Measurements from ENCODE around the gene MRC1.

The MRC1 gene

DNA sequence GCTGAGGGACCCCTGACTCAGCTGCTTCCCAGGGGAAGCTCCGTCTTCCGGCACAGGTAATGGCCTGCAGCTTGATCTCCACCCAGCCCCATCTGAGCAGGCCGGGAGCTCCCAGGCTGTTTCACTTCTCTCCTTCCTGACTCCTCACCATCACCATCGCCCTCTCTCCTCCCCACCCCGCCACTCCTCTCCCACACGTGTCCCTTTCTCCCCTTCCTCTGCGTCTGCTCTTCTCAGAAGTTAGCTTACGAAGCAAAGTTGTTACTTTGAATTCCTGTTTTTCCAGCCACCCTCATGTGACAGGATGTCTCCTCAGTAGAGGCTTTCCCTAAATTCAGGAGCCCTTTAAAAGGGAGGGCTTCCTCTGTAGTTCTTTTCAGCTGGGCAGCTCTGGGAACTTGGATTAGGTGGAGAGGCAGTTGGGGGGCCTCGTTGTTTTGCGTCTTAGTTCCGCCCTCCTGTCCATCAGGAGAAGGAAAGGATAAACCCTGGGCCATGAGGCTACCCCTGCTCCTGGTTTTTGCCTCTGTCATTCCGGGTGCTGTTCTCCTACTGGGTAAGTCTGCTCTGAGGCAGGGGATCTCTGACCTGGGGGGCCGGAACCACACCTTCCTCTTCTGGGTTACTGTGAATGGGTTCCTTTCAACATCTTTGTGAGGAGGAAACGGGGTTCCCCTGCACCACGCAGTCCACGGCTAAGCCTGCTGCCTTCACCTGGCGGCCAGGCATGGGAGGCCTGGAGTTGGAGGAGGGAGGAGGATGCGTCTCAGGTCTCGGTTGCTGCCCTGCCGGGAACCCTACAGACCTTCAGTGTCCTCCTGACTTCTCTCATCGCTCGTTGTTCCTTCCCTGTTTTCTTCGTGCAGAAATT, at the start of gene MRC1:
Gene MRC1, plus strand, starts transcription at position 378 of the 871 bp plus-strand sequence. Its CDS starts 118 bp downstream, at position 496.
- no peak for DNase-seq (ENCODE audit: low spot score)

DNA sequence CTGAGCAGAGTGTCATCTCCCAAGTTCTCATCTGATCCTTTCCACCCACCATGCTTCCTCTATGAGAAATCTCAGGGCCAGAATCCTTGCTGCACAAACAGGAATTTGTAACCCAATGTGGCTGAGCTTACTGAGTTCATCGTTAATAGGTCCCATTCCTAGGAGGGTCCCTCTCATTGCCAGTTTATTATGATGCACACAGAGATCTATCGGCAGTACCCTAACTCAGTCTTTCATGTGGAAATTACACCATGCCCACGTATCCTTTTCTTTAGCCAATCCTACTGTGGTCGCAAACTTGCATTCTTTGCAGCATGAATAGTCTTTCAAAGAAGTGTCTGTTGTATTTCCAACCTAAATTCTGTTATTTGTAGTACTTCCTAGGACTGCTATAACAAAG, 45.0 kb upstream of the MRC1 start:
- DNase-seq (ENCODE audit: low spot score): no peak

DNA sequence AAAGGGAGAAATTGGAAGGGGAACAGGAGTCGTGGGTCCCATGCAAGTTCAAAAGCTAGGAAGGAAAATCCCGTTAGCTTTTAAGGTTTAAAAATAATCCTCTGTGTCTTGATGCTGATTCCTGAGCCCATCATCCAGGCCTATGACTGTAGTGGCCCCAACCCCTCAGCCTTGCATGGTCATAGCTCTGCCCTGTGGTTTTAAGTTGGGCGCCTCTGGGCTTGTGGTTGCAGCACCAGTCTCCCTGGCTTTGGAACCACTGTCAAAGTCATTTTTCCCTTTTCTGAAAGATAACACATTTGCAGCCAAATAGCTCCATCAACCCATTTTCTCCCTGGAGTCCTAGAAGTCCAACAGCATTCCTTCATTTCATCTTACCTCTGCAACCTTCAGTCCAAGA, 43.5 kb upstream of the MRC1 start:
- no peak for DNase-seq (ENCODE audit: low spot score)

DNA sequence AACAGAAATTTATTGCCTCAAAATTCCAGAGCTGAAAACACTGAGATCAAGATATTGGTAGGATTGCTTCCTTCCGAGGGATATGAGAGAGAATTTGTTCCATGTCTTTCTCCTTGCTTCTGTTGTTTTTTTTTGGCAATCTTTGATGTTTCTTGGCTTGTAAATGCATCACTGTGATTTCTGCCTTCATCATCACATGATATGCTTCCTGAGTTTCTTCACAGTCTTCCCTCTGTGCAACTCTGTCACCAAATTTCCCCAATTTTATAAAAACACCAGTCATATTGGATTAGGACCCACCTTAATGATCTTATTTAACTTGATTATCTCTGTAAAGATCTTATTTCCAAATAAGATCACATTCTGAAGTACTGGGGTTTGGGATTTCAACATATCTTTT, 42.4 kb upstream of the MRC1 start:
- no peak for DNase-seq (ENCODE audit: low spot score)

DNA sequence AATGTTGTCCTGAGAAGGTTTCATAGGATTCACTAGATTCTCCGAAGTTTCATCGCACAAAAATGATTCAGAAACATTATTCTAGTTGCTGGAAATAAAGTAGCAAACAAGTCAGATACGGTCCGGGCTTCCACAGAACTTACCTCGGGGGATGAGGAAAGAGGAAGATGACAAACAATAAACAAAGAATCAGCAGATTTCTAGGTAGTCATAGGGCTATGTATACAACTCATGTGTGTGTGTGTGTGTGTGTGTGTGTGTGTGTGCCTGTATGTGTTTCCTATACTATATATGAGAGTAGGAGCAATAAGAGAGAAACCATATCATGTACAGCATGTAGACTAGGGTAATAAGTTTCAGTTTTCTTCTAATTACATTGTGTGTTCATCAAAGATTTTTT, 40.7 kb upstream of the MRC1 start:
- no peak for DNase-seq (ENCODE audit: low spot score)

DNA sequence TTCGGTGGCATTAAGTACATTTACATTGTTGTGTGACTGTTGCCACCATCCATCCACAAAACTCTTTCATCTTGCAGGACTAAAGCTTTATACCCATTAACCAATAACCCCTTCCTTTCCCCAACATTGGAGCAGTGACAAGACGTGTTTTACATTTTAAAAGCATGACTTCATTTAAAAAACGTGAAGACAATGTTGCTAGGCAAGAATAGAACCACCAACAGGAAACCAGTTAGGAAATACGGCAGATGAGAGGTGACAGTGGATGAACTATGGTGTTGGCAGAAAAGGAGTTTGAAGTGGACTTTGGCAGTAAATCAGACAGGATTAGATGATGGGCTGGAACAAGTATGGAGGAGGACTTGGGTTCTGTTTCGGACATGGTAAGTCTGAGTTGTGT, 40.2 kb upstream of the MRC1 start:
- no peak for DNase-seq (ENCODE audit: low spot score)

DNA sequence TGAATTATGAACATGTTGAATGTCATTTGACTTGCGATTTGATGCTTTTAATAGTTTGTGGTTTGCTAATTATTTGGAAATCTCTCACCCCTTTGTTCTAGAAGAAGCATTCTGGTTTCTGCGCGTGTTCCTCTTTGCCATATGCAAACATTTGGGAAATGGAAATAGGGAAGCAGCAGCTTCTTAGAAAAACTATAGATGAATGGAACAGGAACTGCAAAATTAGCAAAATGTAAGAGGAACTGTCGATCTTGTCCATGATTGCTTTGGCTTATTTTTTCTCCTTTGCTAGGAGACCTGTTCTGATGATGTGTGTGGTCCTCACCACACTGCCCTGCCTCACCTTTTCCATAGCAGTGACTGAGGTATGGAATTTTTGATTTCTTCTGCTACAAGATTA, 38.1 kb upstream of the MRC1 start:
- peak; percentile 56 for DNase-seq (ENCODE audit: low spot score)

DNA sequence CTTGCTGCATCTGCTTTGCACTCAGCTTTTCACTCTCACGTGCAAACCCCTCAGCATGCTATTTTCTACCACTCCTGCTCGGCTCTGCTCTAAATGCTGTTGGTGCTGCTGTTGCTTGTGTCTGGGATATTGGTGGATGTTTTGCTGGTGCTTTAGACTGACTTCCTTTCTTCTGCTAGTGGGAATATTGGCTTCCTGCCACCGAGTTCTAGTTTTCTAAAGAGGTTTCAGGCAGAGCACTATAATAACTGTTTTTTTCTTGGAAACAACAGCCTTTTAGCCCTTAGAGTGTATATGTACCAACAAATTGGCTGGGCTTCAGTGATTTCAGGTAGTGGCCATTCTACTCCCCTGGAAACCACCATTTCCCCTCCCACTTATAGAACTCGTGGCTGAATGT, 29.4 kb upstream of the MRC1 start:
- no peak for DNase-seq (ENCODE audit: low spot score)

DNA sequence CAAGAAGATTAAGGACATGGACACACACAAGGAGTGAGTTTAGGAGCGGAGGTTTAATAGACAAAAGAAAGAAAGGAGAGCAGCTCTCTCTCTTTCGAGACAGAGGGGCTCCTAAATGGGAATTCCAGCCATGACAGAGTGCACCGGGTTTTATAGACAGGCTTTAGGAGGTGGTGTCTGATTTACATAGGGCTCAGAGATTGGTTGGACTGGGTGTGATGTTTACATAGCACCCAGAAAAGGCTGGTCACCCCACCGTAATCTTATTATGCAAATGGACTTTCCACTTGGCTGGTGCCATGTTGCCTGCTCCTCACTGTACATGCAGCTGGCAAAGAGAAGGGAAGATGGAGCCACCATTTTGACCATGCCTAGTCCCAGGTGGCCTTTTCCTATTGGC, 28.4 kb upstream of the MRC1 start:
- DNase-seq (ENCODE audit: low spot score): no peak

DNA sequence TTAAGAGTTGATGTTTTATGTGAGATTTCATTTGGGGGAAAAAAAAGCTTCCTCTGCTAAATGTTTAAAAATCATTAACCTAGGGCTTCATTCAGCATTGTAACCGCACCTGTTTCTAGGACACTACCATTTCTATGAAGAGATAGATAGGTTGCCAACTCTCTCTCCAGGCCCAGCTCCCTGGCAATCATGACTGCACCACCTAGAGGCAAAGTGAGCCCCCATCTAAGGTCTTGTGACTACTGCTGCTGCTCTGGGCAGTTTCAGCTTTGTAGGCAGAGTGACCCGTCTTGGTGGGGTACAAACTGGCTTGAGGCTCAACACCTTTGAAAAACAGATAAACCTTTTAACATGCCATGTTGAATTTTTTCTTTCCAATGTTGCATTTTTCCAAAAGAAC, 27.3 kb upstream of the MRC1 start:
- DNase-seq (ENCODE audit: low spot score): no peak

DNA sequence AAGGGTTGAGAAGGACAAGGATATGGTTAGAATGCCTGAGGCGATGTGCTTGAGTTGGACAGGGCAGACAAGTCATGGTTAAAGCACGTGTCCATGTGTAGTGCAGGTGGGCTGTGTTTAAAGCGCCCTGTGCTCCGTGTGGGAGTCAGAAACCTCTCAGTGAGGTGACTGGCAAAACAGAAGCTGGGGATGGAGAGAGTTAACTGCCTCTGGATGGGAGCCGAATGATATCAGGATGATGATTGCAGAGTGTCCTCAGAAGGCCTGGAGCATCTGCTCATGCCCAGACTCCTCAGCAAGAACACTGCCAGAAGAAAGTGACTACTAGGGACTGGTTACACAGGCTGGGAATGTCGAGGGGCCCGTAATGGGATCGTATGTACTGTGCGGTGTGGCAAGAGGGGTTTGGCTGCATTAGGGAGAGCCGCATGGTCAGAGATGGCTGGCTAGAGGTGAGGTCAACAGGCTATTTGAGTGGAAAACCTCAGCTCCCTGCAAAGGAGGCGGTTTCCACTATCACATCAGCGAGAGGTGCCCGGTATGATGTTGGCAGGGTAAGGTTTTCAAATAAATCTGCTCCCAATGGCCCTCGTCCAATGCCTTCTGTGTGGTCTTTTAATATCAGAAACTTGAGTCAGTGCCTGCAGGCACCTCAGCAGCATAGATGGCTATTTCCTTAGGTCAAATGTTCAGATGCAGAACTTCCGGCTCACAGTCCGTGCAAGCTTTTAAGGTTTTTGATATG, 26.1 kb upstream of the MRC1 start:
- DNase-seq (ENCODE audit: low spot score): no peak

DNA sequence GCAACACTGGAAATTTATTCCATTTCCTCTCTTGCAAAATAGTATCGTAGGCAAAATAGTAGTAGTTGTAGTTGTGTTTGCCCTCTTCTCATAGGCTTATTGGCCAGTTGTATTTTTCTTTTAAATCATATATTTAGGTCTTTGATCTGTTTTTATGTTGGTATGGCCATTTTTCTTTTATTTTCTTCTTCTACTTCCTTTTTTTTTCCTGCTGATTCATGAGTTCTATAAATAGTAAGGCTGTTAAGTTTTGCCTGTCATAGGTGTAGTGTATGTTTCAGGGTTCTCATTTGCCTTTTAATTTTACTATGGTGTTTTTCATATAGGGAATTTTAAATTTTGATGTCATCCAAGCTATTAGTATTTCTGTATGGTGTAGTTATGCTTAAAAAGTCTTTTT, 25.4 kb upstream of the MRC1 start:
- DNase-seq (ENCODE audit: low spot score): no peak

DNA sequence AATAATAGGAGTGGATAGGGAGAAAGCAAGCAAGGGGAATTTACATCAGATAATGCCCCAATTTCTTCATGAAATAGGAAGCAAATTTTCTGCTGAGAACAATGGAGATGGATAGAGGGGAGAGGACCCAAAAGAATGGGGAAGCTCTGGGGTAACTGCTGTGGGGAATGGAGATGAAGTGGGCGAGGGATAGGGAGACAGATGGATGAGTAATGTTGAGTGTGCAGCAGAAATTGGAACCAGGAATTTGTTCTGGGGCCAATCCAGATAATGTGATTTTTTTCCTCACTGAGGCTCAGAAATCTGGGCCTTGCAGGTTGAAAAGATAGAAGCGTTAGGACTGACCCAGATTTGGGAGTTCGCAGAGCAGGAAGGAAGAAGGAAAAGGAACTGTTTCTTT, 24.5 kb upstream of the MRC1 start:
- DNase-seq (ENCODE audit: low spot score): no peak

DNA sequence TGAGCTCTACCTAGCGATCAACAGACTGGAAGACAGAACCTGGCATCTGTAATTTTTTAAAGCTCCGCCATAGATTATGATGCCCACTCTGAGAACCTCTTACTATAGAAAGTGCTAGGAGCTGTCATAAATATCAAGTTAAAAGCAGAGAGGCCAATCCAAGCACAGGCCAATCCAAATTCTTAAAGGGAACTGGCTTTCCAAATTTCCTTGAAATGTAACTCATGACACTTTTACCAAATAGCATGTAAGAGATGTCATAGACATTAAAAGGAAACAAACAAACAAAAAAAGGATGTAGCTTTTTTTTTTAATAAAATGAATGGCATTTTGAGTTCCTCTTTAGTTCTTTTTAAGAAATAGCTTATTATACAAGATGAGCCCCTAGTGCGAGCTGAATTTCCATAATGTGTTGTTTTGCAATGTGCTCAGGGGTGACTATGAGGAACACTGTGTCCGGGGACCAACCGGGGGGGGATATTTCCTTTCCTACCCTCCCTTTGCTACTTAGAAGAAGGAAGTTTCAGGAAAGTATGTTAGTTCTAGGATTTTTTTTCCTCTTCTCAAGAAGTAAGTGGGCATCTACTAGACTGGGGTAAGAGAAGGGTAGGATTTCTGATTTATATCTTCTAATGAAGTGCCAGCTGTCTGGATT, 23.7 kb upstream of the MRC1 start:
- peak; percentile 41 for DNase-seq (ENCODE audit: low spot score)

DNA sequence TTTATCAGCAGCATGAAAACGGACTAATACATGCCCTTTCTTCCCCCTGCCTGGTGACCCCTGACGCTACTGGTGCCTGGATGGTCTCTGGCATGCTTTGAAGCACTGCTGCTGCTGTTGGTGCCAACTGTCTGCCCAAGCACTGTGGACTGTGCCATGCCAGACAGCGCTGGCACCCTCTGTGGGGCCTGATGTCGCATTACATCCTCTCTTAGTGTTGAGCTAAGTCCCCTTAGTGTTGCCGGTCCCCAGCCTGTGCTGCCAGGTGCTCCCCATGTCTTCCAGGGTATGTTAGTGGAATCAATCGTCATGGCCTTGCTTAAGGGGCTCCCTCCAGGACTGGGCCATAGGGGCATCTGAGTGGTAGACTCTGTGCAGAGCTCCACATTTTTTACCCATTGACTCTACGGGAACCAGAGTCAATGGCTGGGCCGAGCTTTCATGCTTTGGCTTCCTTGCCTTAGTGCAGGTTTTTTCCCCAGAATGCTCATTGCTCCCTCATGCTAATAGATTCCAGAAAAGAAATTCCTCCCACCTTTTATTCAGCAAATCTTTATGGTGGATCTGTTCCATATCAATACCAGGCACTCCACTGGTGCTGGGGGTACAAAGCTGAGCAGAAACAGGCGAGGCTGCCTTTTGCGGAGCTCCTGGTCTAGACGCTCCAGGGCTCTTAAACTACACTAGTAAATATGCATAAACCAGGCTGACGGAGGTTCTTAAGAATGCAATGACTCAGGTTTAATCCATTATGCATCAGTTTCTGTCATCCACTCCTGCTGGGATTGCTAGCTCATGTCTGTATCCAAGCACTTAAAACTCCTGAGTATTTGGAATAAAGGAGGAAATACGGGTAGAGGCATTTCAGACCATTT, 21.8 kb upstream of the MRC1 start:
- no peak for DNase-seq (ENCODE audit: low spot score)

DNA sequence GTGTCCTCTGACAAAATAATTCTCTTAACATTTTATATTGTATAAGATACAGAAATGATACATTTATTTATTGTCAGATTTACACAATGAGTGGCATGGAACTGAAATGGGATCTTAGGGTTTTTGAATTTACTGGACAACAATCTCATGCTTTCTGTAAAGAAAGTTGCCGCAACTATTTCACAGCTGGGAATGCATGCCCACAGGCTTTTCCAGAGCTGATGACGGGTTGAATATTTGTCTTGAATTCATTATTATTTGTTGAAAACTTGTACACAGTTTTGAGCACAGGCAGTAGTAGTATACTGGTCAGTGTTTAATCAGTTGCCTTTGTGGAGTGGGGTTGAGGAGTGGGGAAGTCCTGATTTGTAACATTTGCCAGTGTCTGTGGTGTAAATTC, 20.5 kb upstream of the MRC1 start:
- DNase-seq (ENCODE audit: low spot score): no peak

DNA sequence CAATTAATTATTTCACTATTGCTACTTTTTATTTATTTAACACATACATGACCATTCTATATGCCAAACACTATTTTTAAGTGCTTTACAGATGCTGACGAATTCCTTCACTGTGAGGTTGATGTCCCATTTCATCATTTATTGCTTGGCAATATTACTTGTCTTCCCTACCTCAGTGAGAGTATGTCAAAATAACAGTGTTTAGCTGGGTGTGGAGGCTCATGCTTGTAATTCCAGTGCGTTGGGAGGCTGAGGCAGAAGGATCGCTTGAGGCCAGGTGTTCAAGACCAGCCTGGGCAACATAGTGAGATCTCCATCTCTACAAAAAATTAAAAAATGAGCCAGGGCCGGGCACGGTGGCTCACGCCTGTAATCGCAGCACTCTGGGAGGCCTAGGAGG, 19.8 kb upstream of the MRC1 start:
- no peak for DNase-seq (ENCODE audit: low spot score)

DNA sequence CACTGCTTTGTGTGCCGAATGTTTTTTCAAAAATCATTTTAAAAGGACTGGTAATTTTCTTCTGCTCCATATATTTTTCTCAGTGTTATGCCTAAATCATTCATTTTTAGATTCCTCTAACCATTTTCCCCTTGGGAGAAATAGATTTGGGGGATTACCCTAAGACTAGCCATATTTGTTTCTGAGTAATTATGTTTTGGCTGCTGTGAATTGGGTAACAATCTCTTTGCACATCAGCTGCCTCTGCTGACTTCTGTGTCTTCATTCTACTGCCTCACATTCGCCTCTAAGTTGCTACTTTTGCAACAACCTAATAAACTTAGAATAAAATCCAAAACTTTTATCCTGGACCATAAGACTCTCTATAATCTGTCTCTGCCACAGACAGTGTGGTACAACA, 18.5 kb upstream of the MRC1 start:
- DNase-seq (ENCODE audit: low spot score): no peak

DNA sequence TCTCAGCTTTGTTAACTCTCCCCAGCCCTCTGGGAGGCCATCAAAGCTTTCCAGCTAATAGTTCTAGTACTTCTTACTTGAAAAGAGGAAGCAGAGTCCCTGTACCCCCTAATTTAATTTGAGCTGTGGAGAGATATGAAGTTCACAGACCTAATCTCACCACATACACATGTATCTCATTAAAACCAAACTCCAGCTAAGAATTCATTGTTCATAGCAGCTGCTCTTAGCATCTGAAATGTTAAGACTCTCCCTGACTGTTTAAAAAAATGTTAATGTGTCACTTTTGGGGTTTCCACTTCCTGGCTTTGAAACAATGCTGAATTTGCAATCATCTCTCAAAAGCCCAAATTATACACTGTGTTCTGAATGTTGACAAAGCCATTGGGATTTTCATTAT, 16.2 kb upstream of the MRC1 start:
- no peak for DNase-seq (ENCODE audit: low spot score)

DNA sequence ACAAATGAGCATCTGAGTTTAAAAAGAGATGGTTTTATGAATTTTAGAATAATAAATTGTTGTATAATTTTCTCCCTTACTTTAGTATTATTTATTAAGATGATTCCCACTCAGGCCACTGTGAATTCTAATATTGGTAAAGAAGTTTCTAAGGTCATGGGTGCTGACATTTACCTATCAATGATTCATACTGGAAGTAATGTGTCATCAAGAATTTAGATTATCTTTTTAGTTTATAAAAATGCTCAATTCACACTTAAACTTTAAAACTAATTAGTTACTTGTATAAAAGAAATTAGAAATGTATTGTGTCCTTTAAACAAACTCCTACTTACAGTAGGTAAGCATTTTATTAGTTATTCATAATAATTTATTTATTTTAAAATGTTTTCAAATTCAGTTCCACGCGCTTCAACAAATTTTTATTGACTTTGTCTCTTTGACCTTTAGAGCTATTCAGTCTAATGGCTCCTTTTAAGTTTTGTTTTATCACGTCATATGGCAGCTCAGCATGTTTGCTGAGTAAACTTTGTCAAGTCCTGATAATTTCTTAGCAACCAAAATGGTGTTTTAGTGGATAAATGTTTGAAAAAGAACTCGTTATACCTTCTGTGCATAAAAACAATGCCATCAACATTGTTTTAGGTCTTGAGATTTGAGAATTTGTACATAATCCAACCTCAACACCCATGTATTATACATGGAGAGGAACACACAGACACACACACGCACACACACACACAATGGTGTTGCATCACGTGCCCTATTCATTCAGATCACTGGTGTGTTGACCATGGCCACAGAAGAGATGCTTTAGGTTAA, 15.1 kb upstream of the MRC1 start:
- DNase-seq (ENCODE audit: low spot score): no peak

DNA sequence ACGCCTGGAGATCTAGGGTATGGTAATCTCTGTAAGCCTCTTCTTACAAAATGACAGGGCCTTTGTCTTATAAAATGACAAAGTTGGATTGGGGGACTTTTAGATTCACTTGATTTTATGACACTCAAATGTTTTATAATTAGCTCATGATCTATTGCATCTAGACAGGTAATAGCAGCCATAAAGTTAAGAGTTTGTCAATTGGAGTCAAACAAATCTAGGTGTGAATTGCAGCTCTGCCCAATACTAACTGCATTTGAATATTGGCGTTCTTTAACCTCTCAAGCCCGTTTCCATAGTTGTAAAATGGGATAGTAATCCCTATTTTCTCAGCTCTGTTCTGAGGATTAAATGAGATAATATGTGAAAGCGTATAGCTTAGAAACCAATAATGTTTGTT, 14.1 kb upstream of the MRC1 start:
- no peak for DNase-seq (ENCODE audit: low spot score)

All from pons (tissue), 1 donor.